AG10803 (cell line): ENCODE data around the gene PADI1.

ENCODE experiments used
- DNase-seq: peaks from one replicate; pipeline ENCODE4 v3.0.0; 2010; ENCODE audit warnings: low read depth
- H3K4me3 ChIP-seq: 2 replicates; pipeline ENCODE4 v1.5.1; 2011; ENCODE audit warnings: mild to moderate bottlenecking, low read length, control low read depth
- CTCF ChIP-seq: conservative IDR thresholded peaks from 2 replicates; pipeline ENCODE4 v1.5.1; 2011; ENCODE audit warnings: mild to moderate bottlenecking, low read length, control low read depth, inconsistent platforms

Gene PADI1

GRCh38 chr1:17181781-17182464 lies 23.0 kb upstream of the PADI1 start:
- no peak for DNase-seq
- no peak overlapping the region for H3K4me3 ChIP-seq

DNA sequence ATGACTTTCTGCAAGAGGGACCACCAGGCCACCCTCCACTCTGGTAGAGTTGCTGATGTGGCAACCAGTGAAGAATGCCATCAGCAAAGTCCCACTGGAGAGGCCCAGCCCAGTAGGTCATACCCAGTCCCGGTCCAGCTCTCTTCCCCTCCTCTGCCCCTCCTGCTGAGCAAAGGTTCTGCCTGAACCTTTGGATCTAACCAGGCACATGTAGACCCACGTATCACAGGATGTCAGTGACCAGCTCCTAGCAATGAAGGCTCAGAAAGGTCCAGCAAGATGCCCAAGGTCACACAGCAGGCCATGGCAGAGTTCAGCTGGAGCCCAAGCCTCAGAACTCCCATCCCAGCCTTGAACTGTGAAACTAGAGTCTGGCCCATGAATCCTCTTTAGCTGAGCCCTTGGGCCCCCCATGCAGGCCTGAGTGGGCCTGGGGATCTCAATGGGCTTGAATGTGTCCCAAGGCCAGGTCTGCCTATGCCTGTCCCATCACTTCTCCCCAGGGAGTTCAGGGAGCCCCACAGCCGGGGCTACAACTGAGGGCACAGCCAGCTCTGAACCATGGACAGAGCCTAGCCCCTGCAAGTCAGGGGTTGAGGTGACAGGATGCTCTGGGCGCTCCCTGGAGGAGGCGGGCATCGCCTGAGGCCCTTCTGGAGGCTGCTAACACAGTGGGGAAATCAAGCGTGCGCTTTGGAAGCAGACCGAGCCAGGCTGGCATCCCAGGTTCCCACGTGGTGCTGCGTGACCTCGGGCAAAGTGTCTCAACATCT lies 21.4 kb upstream of the PADI1 start:
- DNase-seq, result no peak
- no peak for TF ChIP-seq CTCF
- H3K4me3 ChIP-seq, result no peak overlapping the region

More at GRCh38 chr1:17181781-17182464, 23.0 kb upstream of the PADI1 start:
- TF ChIP-seq CTCF, result no peak

GRCh38 chr1:17184161-17184665 lies 20.7 kb upstream of the PADI1 start:
- TF ChIP-seq CTCF, result no peak
- no peak overlapping the region for H3K4me3 ChIP-seq
- DNase-seq, result peak; percentile 45

DNA sequence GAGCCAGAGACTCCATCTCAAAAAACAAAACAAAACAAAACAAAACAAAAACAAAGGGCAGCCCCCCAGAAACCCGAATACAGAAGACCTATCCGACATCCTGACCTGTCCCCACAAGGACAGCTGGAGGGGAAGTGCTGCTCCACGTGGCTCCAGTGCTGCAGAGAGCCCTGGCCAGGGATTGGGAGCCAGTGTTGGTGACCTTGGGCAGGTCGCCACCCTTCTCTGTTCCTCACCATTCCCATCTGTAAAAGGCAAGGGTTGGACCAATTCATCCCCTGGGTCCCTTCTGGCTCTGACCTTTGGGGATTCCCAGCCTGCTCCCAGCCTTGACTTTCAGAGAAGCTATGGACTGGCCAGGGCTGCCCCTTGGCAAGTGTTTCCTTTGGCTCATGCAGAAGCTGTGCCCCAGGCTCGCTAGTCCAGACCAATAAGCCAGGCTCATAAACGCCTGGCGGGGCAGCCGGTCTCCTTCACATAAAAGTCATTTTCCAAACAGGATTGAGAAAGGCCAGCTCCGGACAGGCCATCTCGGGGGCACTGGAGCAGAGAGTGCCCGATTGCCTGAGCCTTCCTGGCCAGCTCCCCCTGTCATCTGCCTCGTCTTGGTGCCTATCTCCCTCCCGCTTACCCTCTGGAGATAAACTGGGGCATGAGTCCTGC lies 20.0 kb upstream of the PADI1 start:
- TF ChIP-seq CTCF, result no peak
- no peak overlapping the region for H3K4me3 ChIP-seq
- no peak for DNase-seq

GRCh38 chr1:17185485-17185860 lies 19.5 kb upstream of the PADI1 start:
- no peak overlapping the region for H3K4me3 ChIP-seq
- DNase-seq, result no peak
- TF ChIP-seq CTCF, result no peak

DNA sequence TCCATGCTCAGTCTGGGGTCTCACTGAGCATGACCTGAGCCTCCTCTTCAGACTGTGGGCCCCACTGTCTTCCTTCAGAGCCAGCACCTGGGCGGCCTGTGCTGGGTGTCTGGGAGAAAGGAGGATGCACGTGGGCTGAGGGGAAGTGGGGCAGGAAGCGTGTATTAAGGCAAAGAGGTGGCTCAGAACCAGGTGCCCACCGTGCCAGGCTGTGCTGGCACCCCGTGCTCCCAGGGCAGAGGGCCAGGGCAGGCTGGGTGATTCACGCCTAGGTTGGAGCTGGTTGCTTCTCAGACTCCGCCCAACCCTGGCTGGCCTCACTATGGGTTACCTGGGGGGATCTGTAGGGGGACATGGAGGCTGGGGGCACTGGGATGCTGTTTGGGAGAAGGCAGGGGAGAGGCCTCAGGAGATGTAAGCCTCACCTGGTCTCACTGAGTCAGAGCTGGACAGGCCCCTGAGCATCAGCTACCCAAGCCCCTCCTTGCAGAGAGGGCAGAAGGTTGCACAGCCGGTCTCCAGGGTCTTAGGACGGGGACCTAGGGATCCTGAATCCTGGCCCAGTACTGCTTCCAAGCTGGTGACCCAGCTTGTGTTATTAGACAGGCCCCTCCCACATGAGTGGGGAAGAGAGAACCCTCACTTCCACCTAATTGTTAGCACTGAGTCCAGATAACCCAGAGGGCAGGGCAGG lies 18.6 kb upstream of the PADI1 start:
- no peak for TF ChIP-seq CTCF
- DNase-seq, result no peak
- H3K4me3 ChIP-seq, result no peak overlapping the region
